H9 (cell line): Measurements from ENCODE around the gene WDPCP. TPM values are rescaled to one million over a fixed set of nuclear protein-coding genes. Genes with fewer than 3 reads are reported as not detected.

Experiments
- DNase-seq: peaks from one replicate; pipeline ENCODE4 v3.0.0-alpha.2; 2017
- H2AFZ ChIP-seq: one replicate; pipeline ENCODE4 v1.6.1; 2013; ENCODE audit warnings: mild to moderate bottlenecking, low read length, control low read depth, moderate library complexity
- H2AK5ac ChIP-seq: 2 replicates; pipeline ENCODE4 v1.6.1; 2013; ENCODE audit warnings: low read length, control low read depth, mixed read lengths; ENCODE audit not compliant: insufficient read length
- H2BK120ac ChIP-seq: one replicate; pipeline ENCODE4 v1.6.1; 2013; ENCODE audit warnings: low read depth, mild to moderate bottlenecking, low read length, control low read depth, inconsistent platforms; ENCODE audit not compliant: poor library complexity, severe bottlenecking
- H2BK12ac ChIP-seq: 2 replicates; pipeline ENCODE4 v1.6.1; 2013; ENCODE audit warnings: low read length, control low read depth, mixed read lengths, low read depth; ENCODE audit not compliant: insufficient read length
- H2BK15ac ChIP-seq: 2 replicates; pipeline ENCODE4 v1.6.1; 2013; ENCODE audit warnings: low read depth, low read length, control low read depth
- H2BK20ac ChIP-seq: one replicate; pipeline ENCODE4 v1.6.1; 2013; ENCODE audit warnings: low read depth, mild to moderate bottlenecking, low read length, control low read depth, inconsistent platforms; ENCODE audit not compliant: poor library complexity, severe bottlenecking
- H2BK5ac ChIP-seq: 2 replicates; pipeline ENCODE4 v1.6.1; 2013; ENCODE audit warnings: low read length, control low read depth, mixed read lengths; ENCODE audit not compliant: insufficient read length
- H3K14ac ChIP-seq: 2 replicates; pipeline ENCODE4 v1.6.1; 2013; ENCODE audit warnings: low read length, control low read depth; ENCODE audit not compliant: insufficient read depth
- H3K18ac ChIP-seq: 2 replicates; pipeline ENCODE4 v1.6.1; 2013; ENCODE audit warnings: low read depth, mild to moderate bottlenecking, mixed read lengths, low read length, control low read depth; ENCODE audit not compliant: insufficient read length
- H3K23ac ChIP-seq: 2 replicates; pipeline ENCODE4 v1.6.1; 2013; ENCODE audit warnings: low read length, control low read depth, mixed read lengths, low read depth; ENCODE audit not compliant: insufficient read length
- H3K23me2 ChIP-seq: 2 replicates; pipeline ENCODE4 v1.6.1; 2013; ENCODE audit warnings: low read depth, mild to moderate bottlenecking, mixed read lengths, low read length, control low read depth; ENCODE audit not compliant: insufficient read length, poor library complexity, severe bottlenecking
- H3K27ac ChIP-seq: 2 replicates; pipeline ENCODE4 v1.5.1; 2013; ENCODE audit warnings: low read length, control low read depth, mixed read lengths, low read depth; ENCODE audit not compliant: insufficient read length
- H3K27me3 ChIP-seq: 2 replicates; pipeline ENCODE4 v1.6.1; 2013; ENCODE audit warnings: low read length, control low read depth, inconsistent platforms; ENCODE audit not compliant: insufficient read depth
- H3K4ac ChIP-seq: 2 replicates; pipeline ENCODE4 v1.6.1; 2013; ENCODE audit warnings: low read depth, mild to moderate bottlenecking, control low read depth, inconsistent platforms, low read length, moderate library complexity
- H3K4me1 ChIP-seq: 2 replicates; pipeline ENCODE4 v1.6.1; 2013; ENCODE audit warnings: low read length, control low read depth, inconsistent platforms; ENCODE audit not compliant: insufficient read depth
- H3K4me2 ChIP-seq: 2 replicates; pipeline ENCODE4 v1.6.1; 2013; ENCODE audit warnings: low read length, control low read depth, mixed read lengths; ENCODE audit not compliant: insufficient read length, insufficient read depth
- H3K56ac ChIP-seq: 2 replicates; pipeline ENCODE4 v1.6.1; 2013; ENCODE audit warnings: low read depth, mild to moderate bottlenecking, mixed read lengths, low read length, control low read depth; ENCODE audit not compliant: insufficient read length
- H3K79me1 ChIP-seq: 2 replicates; pipeline ENCODE4 v1.6.1; 2013; ENCODE audit warnings: low read depth, mild to moderate bottlenecking, moderate library complexity, low read length, control low read depth, inconsistent platforms; ENCODE audit not compliant: insufficient read depth, poor library complexity, severe bottlenecking
- H3K79me2 ChIP-seq: 2 replicates; pipeline ENCODE4 v1.6.1; 2013; ENCODE audit warnings: low read length, control low read depth, inconsistent platforms; ENCODE audit not compliant: insufficient read depth
- H3K9ac ChIP-seq: 2 replicates; pipeline ENCODE4 v1.6.1; 2013; ENCODE audit warnings: low read length, control low read depth, mixed read lengths; ENCODE audit not compliant: insufficient read length; ENCODE audit errors: extremely low read depth
- H3K9me3 ChIP-seq: one replicate; pipeline ENCODE4 v1.6.1; 2013; ENCODE audit warnings: low read depth, low read length, inconsistent platforms; ENCODE audit not compliant: control insufficient read depth
- H3T11ph ChIP-seq: one replicate; pipeline ENCODE4 v1.6.1; 2013; ENCODE audit warnings: mild to moderate bottlenecking, low read length, control low read depth, inconsistent platforms
- H4K20me1 ChIP-seq: one replicate; pipeline ENCODE4 v1.6.1; 2013; ENCODE audit not compliant: control insufficient read depth, insufficient read length, insufficient read depth
- H4K5ac ChIP-seq: 2 replicates; pipeline ENCODE4 v1.6.1; 2013; ENCODE audit warnings: low read depth, mild to moderate bottlenecking, mixed read lengths, low read length, control low read depth; ENCODE audit not compliant: insufficient read length
- H4K8ac ChIP-seq: replicated peaks from 2 replicates; pipeline ENCODE4 v1.6.1; 2013; ENCODE audit warnings: low read length, control low read depth, mixed read lengths, low read depth; ENCODE audit not compliant: insufficient read length
- H4K91ac ChIP-seq: 2 replicates; pipeline ENCODE4 v1.6.1; 2013; ENCODE audit warnings: low read depth, mild to moderate bottlenecking, moderate library complexity, mixed read lengths, low read length, control low read depth; ENCODE audit not compliant: insufficient read length
- H3K27ac Mint-ChIP-seq, 3 experiments: 2 replicates in 2 of 3; 3 replicates in 1 of 3; pipeline ENCODE4 v1.8.0; 2020 to 2021; ENCODE audit warnings: mixed read lengths in 3 of 3, mild to moderate bottlenecking in 1 of 3, moderate library complexity in 1 of 3
- H3K27me3 Mint-ChIP-seq: 2 replicates; pipeline ENCODE4 v1.8.0; 2021; ENCODE audit warnings: low read depth, mild to moderate bottlenecking, moderate library complexity, mixed read lengths
- H3K36me3 Mint-ChIP-seq, 3 experiments: 2 replicates in 2 of 3; 3 replicates in 1 of 3; pipeline ENCODE4 v1.8.0; 2020 to 2021; ENCODE audit warnings: low read depth in 3 of 3, mixed read lengths in 3 of 3; ENCODE audit not compliant: insufficient read depth in 1 of 3
- H3K4me1 Mint-ChIP-seq, 2 experiments: 2 replicates each; pipeline ENCODE4 v1.8.0; 2020; ENCODE audit warnings: mixed read lengths in 2 of 2
- H3K4me3 Mint-ChIP-seq, 2 experiments: 2 replicates in 1 of 2; 3 replicates in 1 of 2; pipeline ENCODE4 v1.8.0; 2020 to 2021; ENCODE audit warnings: mild to moderate bottlenecking in 2 of 2, mixed read lengths in 2 of 2, moderate library complexity in 1 of 2
- H3K9me3 Mint-ChIP-seq, 2 experiments: 2 replicates in 1 of 2; 3 replicates in 1 of 2; pipeline ENCODE4 v1.8.0; 2020; ENCODE audit warnings: mild to moderate bottlenecking in 2 of 2, mixed read lengths in 2 of 2, moderate library complexity in 1 of 2
- WGBS: extraction: QIAGEN DNeasy Blood & Tissue Kit; methylation state at CpG from one replicate; pipeline ENCODE4 v1.1.7; 2013; ENCODE audit warnings: missing lambda C conversion rate, low lambda C conversion rate, mixed read lengths; ENCODE audit not compliant: insufficient read length; ENCODE audit errors: extremely low coverage; 5-methylcytosine and 5-hydroxymethylcytosine counted together
- total RNA-seq: library from RNA; stranded (reverse); gene quantifications from 2 replicates; pipeline ENCODE4 v1.2.1, GENCODE V29; 2021
- TF ChIP-seq, protein P1 (sequence below): fragments of 200-600 bp; sonication (generic); conservative IDR thresholded peaks from 3 replicates; pipeline ENCODE4 v1.8.0; 2021; ENCODE audit warnings: antibody characterized with exemption, mild to moderate bottlenecking

The WDPCP gene
- total RNA-seq, 1 experiment from 2014 or later, result 22.4 TPM

- peak overlapping the region; percentile 25 for H3K4me2 ChIP-seq
- Mint-ChIP-seq H3K36me3 (peaks cover 42 to 76% (median 44%) of the 10 kb centered on the region in 3 experiments), H3K27ac (peak overlapping the region in 1 of 3 experiments; percentile 78; a peak in 2 of 7 replicates), H3K9me3 (peaks cover 42 to 45% of the 10 kb centered on the region in 2 experiments), H3K4me1 (peaks cover 21 to 30% of the 10 kb centered on the region in 2 experiments), H3K4me3 (no peak overlapping the region), H3K27me3 (no peaks in the 10 kb centered on the region)
- H3K23me2 ChIP-seq, result no peaks in the 10 kb centered on the region
- no peaks in the 10 kb centered on the region for H3K4me1 ChIP-seq
- H3K23ac ChIP-seq, result no peak overlapping the region
- H3K18ac ChIP-seq, result no peak overlapping the region
- no peak overlapping the region for H3K9ac ChIP-seq
- WGBS, result no CpG with 5 or more reads among the region's 3 CpGs
- no peak overlapping the region for H2AK5ac ChIP-seq
- no peak overlapping the region for H3K56ac ChIP-seq
- H3K79me2 ChIP-seq, result no peaks in the 10 kb centered on the region
- H2BK20ac ChIP-seq, result no peak overlapping the region
- no peak overlapping the region for H3T11ph ChIP-seq
- H4K20me1 ChIP-seq, result peaks cover 2% of the 10 kb centered on the region
- no peaks in the 10 kb centered on the region for H3K79me1 ChIP-seq
- TF ChIP-seq, protein P1, sequence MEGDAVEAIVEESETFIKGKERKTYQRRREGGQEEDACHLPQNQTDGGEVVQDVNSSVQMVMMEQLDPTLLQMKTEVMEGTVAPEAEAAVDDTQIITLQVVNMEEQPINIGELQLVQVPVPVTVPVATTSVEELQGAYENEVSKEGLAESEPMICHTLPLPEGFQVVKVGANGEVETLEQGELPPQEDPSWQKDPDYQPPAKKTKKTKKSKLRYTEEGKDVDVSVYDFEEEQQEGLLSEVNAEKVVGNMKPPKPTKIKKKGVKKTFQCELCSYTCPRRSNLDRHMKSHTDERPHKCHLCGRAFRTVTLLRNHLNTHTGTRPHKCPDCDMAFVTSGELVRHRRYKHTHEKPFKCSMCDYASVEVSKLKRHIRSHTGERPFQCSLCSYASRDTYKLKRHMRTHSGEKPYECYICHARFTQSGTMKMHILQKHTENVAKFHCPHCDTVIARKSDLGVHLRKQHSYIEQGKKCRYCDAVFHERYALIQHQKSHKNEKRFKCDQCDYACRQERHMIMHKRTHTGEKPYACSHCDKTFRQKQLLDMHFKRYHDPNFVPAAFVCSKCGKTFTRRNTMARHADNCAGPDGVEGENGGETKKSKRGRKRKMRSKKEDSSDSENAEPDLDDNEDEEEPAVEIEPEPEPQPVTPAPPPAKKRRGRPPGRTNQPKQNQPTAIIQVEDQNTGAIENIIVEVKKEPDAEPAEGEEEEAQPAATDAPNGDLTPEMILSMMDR, result no peak
- H3K9me3 ChIP-seq, result no peaks in the 10 kb centered on the region
- H4K8ac ChIP-seq, result no peak overlapping the region
- no peak overlapping the region for H3K4ac ChIP-seq
- H3K27me3 ChIP-seq, result no peaks in the 10 kb centered on the region
- no peak overlapping the region for H3K27ac ChIP-seq
- DNase-seq, result no peak
- no peak overlapping the region for H2AFZ ChIP-seq
- H2BK120ac ChIP-seq, result no peak overlapping the region
- no peak overlapping the region for H4K91ac ChIP-seq
- no peak overlapping the region for H2BK5ac ChIP-seq
- no peak overlapping the region for H3K14ac ChIP-seq
- H2BK12ac ChIP-seq, result no peak overlapping the region
- no peak overlapping the region for H4K5ac ChIP-seq
- H2BK15ac ChIP-seq, result no peak overlapping the region
These were observed 32.3 kb downstream of the WDPCP start for GRCh38 chr2:63555931-63556330.
